GM19239 (cell line): ENCODE measurements around the gene TMEM45B.
"Not testable (repeated sequence)": the region's sequence is repeated elsewhere in the genome, so short reads cannot be mapped to it uniquely, and the experiment has no call there.

Source experiments
- DNase-seq: peaks from one replicate; pipeline ENCODE4 v3.0.0; 2011; ENCODE audit warnings: low spot score; ENCODE audit not compliant: insufficient read length
- FAIRE-seq: peaks from 2 replicates; lab custom pipeline; 2011; peaks lifted over from hg19 to GRCh38; lab: Jason Lieb, UNC

TMEM45B gene

DNA sequence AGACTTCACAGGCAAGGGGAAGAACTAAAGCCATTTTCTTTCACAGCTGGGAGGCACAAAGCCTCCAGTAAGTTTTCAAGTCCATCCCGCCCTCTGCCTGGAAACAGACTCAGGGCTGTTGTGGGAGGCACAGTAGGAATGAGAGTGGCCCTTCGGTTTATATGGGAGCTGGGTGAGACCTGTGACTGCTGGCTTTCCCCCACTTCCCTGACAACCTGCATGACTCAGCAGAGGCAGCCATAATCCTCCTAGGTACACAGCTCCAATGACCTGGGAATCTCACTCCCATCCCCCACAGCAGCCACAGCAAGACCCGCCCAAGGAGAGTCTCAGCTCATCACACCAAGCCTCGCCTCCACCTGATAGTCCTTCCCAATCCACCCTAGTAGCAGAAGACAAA, 12.1 kb upstream of the TMEM45B start:
- FAIRE-seq (no peak), DNase-seq (no peak)

DNA sequence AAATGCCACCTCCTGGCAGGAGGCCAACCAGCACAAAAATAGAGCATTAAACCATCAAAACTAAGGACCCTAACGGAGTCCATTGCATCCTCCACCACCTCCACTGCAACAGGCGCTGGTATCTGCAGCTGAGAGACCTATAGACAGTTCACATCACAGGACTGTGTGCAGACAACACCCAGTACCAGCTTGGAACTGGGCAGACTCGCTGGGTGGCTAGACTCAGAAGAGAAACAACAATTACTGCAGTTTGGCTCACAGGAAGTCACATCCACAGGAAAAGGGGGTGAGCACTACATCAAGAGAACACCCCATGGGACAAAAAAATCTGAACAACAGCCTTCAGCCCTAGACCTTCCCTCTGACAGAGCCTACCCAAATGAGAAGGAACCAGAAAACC, 11.6 kb upstream of the TMEM45B start:
- DNase-seq, result no peak
- FAIRE-seq, result no peak

DNA sequence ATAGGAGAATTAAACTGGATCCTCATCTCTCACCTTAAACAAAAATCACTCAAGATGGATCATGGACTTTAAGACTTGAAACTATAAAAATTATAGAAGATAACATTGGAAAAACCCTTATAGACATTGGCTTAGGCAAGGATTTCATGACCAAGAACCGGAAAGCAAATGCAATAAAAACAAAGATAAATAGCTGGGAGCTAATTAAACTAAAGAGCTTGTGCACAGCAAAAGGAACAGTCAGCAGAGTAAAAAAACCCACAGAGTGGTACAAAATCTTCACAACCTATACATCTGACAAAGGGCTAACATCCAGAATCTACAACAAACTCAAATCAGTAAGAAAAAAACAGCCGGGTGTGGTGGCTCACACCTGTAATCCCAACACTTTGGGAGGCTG, 7.4 kb upstream of the TMEM45B start:
- DNase-seq, FAIRE-seq: not testable (repeated sequence)

DNA sequence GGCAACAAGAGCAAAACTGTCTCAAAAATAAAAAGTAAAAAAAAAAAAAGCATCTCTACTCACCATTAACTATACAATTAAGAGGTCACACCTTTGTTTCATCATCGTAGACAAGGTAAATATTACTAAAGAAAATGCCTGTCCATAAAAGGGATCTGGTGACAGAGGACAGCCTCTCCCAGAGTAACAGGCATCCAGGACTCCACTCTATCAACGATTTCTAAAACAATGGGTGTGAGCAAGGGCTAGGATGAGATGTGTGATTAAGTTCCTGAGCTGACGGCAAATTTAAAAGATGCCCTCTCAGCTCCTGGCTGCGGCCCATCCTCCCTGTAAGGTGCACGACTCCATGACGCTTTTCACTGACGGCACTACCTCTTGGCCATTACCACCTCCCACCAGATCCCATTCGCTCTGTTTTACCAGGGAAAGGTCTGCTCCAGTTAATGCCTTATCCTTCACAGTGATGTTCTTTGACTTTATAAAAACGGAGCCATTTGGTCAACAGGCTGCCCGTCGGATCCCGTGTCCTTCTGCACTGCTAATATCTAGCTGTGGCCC, 2.3 kb upstream of the TMEM45B start:
- no peak for DNase-seq
- no peak for FAIRE-seq

GRCh38 chr11:129814244-129815014, 1.2 kb upstream of the TMEM45B start:
- no peak for DNase-seq
- no peak for FAIRE-seq

DNA sequence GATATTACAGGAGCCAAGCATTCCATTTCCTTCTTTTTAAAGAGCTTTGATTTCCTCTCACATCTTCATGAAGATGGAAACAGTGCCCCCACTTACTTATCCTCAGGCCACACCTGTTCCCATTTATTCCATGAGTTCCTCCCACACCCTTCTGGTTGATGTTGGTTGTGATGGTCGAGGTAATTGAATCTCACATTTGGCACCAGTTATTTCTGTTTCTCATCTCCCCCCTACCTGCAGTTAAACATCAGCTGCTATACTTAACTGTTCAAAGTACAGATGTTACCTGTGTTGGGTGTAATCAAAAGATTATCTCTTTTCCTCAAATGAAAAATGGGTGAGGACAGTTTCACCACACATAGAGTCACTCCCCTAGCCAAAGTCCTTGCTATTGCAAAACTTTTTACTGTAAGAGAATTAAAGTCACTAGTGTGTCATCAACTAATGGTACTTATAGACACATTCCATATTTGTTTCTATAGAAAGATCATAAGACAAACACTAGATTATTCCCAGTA, 1.9 kb downstream of the TMEM45B start:
- no peak for DNase-seq
- no peak for FAIRE-seq

DNA sequence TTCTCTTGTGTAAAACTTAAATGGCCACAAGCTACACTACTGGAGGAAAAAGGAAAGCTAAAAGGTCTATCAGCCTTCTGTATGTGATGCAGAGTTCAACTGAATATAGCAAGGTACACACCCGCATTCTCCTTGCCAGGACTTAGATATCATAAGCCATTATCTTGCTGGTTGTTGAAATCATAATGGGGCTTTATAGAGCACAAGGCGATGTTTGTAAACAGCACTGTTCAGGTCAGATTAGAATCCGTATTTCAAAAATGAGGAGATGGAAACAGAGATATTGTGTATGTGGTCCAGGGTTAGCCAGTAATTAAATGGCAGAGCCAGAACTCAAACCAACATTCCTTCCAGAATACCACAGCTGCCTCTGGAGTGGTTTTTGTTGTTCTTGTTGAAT, 2.6 kb downstream of the TMEM45B start:
- not testable (repeated sequence) for FAIRE-seq, DNase-seq

DNA sequence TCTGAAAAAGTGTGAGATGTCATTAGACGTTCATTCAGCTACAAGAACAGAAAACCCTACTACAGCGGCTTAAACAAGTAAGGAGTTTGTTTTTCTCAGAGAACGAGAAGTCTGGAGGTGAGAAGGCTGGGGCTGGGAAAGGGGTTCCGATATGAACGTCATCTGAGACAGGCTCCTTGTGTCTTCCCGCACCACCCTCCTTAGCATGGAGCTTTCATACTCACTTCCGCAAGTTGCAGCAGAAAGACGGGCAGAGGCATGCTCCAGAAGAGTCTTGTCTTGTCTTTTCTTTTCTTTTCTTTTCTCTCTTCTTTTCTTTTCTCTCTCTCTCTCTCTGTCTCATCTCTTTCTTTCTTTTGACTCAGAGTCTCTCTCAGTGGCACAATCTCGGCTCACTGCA, 3.6 kb downstream of the TMEM45B start:
- DNase-seq, result no peak
- FAIRE-seq, result no peak

GRCh38 chr11:129820228-129820627, 4.6 kb downstream of the TMEM45B start:
- not testable (repeated sequence) for DNase-seq, FAIRE-seq

DNA sequence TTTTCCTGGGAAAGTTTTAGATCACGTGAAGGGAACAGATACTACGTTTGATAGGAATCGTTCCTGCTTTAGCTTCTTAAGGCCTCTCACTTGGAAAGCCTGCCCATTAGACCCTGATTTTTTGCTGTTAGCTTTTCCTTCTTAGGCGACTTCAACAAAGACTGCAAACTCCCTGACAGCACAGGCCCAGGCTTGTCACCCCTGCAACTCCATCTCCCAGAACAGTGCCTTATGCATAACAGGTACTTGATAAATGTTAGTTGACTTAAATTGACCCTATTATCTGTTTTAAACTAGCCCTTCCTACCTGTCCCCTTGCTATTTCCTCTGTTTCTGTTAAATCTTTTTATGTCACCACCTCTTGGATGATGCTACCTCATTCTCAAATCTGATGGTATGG, 7.6 kb downstream of the TMEM45B start:
- FAIRE-seq, DNase-seq: not testable (repeated sequence)

DNA sequence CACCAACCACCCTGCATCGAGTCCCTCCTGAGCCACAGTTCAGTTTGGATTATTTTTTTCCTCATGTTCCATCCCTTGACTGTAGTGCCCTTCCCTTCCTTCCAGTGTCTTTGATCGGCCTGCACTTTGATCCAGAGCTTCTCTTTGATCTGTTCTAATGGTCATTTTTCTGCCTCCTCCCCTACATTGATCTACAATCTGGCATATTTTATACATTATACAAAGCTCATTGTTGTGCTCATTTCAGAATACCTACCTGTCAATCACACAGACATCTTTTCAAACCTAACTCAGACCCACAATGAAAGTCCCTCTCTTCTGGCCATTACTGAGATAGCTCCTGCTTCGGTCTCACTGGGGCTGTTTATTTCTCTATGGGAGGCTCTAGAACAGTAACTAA, 8.2 kb downstream of the TMEM45B start:
- DNase-seq, FAIRE-seq: not testable (repeated sequence)

DNA sequence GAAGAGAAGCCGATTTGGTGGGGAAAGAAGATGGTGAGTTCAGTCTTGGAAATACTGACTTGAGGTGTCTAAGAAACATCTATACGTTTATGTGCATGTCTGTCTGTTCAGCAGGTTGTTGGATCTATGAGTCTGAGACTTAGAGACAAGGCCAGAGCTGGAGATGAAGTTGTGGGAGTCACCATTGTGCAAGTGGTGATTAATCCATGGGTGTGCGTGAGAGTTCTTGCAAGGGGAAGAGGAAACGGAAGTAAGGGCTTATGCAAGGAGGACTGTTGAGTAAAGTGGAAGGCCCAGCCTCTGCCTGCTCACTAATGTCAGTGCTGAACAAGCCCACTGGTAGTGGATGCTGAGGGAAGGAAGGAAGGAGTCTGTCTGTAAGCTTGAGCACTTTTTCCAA, 9.7 kb downstream of the TMEM45B start:
- FAIRE-seq (no peak), DNase-seq (no peak)

- DNase-seq, result no peak
Observed at GRCh38 chr11:129828301-129828836, 12.7 kb downstream of the TMEM45B start.

DNA sequence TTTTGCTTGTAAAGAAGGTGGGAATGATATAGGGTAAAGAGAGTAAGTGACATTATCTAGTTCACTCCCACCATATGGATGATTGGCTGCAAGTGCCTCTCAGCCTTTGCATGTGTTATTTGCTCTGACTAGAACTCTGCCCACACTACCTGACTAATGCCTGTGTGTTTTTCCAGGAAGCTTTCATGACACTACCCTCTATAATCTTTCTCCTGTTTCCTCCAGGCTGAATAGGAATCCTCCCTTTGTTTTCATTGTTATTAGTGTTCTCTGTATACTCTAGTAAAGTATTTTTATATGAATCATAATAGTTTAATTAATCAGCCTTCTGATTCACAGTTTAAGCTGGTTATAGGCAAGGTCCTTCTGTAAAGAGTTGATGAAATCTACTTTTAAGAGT, 13.8 kb downstream of the TMEM45B start:
- FAIRE-seq, DNase-seq: not testable (repeated sequence)

More at GRCh38 chr11:129828301-129828836, 12.7 kb downstream of the TMEM45B start:
- no peak for FAIRE-seq

DNA sequence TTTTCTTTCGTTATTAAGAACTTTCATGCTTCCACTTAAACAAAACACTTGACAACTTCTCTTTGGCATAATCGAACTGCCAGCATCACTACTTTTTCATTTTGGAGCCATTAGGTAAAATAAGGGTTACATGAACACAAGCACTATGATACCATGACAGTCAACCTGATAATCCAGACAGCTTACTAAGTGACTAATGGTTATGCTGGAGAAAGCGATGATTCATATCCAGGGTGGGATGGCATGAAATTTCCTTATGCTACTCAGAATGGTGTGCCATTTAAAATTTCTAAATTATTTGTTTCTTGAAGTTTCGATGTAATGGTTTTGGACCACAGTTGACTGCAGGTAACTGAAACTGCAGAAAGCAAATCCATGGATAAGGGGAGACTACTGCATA, 15.6 kb downstream of the TMEM45B start:
- DNase-seq, FAIRE-seq: not testable (repeated sequence)

- not testable (repeated sequence) for DNase-seq, FAIRE-seq
Observed at GRCh38 chr11:129833260-129833659, 17.6 kb downstream of the TMEM45B start.

DNA sequence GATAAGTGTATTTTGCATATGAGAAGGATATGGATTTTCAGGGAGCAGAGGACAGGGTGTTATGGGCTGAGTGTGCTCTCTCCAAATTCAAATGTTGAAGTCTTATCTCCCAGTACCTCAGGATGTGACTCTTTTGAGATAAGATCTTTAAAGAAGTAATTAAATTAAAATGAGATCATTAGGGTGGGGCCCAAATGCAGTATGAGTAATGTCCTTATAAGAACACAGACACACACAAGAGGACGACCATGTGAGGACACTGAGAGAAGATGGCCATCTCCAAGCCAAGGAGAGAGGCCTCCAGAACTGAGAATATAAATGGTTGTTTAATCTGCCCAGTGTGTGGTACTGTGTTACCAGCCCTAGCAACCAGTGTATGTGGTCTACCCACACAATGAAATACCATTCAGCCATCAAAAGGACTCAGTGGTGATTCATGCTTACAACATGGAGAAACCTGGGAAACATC, 20.8 kb downstream of the TMEM45B start:
- not testable (repeated sequence) for DNase-seq, FAIRE-seq

DNA sequence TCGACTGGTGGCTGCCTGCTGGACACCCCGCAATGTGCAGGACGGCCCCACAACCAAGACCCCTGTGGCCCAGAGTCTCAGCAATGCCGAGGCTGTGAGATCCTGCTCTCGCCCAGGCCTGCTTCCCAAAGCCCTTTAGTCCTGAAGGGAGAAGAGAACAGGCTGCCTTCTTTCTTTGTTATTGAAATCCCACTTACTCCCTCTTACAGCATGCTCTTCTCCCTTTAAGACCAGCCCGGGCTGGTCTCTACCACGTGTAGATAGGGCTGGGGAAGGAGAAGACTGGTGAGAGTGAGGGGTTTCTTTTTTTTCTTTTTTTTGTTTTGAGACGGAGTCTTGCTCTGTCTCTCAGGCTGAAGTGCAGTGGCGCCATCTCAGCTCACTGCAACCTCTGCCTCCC, 21.3 kb downstream of the TMEM45B start:
- no peak for DNase-seq
- no peak for FAIRE-seq

GRCh38 chr11:129840236-129840635, 24.6 kb downstream of the TMEM45B start:
- DNase-seq, result no peak
- no peak for FAIRE-seq

GRCh38 chr11:129842138-129842537, 26.5 kb downstream of the TMEM45B start:
- FAIRE-seq, result no peak
- DNase-seq, result no peak
